GM12801 (cell line): Measurements from ENCODE around the gene CBLL1.

Experiments
- CTCF ChIP-seq: IDR thresholded peaks from one replicate; pipeline ENCODE4 v1.5.1; 2011; ENCODE audit warnings: control low read depth; ENCODE audit not compliant: insufficient read length; ENCODE audit errors: extremely low read depth

Gene CBLL1

GRCh38 chr7:107721286-107721685, 22.7 kb upstream of the CBLL1 start:
- no peak for TF ChIP-seq CTCF

GRCh38 chr7:107723255-107723654, 20.7 kb upstream of the CBLL1 start:
- TF ChIP-seq CTCF, result no peak

GRCh38 chr7:107725138-107725740, 18.7 kb upstream of the CBLL1 start:
- TF ChIP-seq CTCF, result no peak

GRCh38 chr7:107726356-107727130, 17.4 kb upstream of the CBLL1 start:
- TF ChIP-seq CTCF, result no peak

- TF ChIP-seq CTCF, result no peak
These were observed 15.7 kb upstream of the CBLL1 start for GRCh38 chr7:107728276-107728675.

- no peak for TF ChIP-seq CTCF
These were observed 1.0 kb upstream of the CBLL1 start for GRCh38 chr7:107742678-107743566.

GRCh38 chr7:107744345-107744750, 406 bp downstream of the CBLL1 start:
- no peak for TF ChIP-seq CTCF
